Neural cell (in vitro differentiated cells): ENCODE results near the gene AIF1.

ENCODE experiments used
- EP300 ChIP-seq: fragments of 450-650 bp; conservative IDR thresholded peaks from 2 replicates; pipeline ENCODE4 v1.6.1; 2014; ENCODE audit warnings: antibody characterized with exemption, mild to moderate bottlenecking, moderate library complexity; ENCODE audit not compliant: poor library complexity, severe bottlenecking
- EZH2 ChIP-seq: fragments of 200-600, 300-800 bp; shearing (Covaris generic), sonication (generic); IDR thresholded peaks from 2 replicates; pipeline ENCODE4 v1.6.1; 2014; ENCODE audit warnings: antibody characterized with exemption, low read length, borderline replicate concordance, mild to moderate bottlenecking; ENCODE audit not compliant: insufficient read depth, poor library complexity, severe bottlenecking
- MXI1 ChIP-seq: fragments of 450-650 bp; conservative IDR thresholded peaks from 2 replicates; pipeline ENCODE4 v1.6.1; 2014; ENCODE audit warnings: antibody characterized with exemption, mild to moderate bottlenecking; ENCODE audit not compliant: poor library complexity, severe bottlenecking
- POLR2AphosphoS5 ChIP-seq: IDR thresholded peaks from 2 replicates; pipeline ENCODE4 v1.6.1; 2012
- TAF1 ChIP-seq: IDR thresholded peaks from 2 replicates; pipeline ENCODE4 v1.6.1; 2012; ENCODE audit warnings: low read depth
- TF ChIP-seq, protein P1 (sequence below): fragments of 450-650 bp; IDR thresholded peaks from 2 replicates; pipeline ENCODE4 v1.5.1; 2014; ENCODE audit warnings: antibody characterized with exemption, mild to moderate bottlenecking, moderate library complexity; ENCODE audit not compliant: poor library complexity, severe bottlenecking

DNA sequence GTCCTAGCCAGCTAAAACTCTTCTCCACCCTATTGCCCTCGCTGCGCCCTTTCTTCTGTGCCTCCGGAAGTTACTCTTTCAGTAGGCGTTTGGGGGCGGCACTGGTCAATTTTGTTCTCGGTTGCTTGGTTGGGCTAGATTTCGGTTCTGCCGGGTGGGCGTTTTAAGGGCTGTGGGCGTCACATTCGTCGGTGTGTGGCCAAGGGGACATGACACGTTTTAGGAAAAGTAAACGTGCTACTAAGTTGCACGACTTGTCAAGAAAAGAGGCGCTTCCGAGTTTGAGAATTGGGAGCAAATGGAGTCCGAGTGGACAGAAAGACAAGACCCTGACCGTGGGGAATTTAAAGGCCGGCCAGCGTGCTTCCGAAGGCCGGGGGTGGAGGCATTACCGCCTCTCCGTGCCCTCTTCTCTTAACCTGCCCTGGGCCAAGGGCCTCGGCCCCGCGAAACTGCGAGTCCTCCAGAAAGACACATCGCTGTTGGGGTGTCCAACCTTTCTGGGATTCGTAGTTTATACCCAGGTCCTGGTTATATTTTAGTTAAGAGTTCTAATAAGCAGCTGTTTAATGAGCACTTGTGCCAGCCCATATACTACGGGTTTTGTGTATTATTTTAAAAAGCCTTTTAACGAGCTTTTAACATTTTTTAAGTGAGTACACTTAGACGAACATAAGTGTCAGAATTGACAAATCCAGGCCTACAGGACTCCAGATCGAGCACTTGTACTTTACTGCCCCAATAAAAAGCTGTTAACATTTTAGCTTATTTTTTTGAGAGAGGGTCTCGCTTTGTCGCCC lies 38.1 kb downstream of the AIF1 start:
- TF ChIP-seq, protein P1, sequence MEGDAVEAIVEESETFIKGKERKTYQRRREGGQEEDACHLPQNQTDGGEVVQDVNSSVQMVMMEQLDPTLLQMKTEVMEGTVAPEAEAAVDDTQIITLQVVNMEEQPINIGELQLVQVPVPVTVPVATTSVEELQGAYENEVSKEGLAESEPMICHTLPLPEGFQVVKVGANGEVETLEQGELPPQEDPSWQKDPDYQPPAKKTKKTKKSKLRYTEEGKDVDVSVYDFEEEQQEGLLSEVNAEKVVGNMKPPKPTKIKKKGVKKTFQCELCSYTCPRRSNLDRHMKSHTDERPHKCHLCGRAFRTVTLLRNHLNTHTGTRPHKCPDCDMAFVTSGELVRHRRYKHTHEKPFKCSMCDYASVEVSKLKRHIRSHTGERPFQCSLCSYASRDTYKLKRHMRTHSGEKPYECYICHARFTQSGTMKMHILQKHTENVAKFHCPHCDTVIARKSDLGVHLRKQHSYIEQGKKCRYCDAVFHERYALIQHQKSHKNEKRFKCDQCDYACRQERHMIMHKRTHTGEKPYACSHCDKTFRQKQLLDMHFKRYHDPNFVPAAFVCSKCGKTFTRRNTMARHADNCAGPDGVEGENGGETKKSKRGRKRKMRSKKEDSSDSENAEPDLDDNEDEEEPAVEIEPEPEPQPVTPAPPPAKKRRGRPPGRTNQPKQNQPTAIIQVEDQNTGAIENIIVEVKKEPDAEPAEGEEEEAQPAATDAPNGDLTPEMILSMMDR, result peak; percentile 56
- no peak for TF ChIP-seq POLR2AphosphoS5
- TF ChIP-seq EP300, result no peak
- TF ChIP-seq EZH2, result no peak
- TF ChIP-seq MXI1, result peak; percentile 82
- TF ChIP-seq TAF1, result no peak
